ENCODE results near the gene AASDH. TPM values are rescaled to one million over a fixed set of nuclear protein-coding genes. Genes with fewer than 3 reads are reported as not detected.

Gene AASDH

GRCh38 chr4:56288663-56289062 lies 98.6 kb downstream of the AASDH start:
- no peak for DNase-seq
- no peaks in the 10 kb centered on the region for H3K79me1 ChIP-seq (ENCODE audit: low read length)
- no peak overlapping the region for H3K18ac ChIP-seq (ENCODE audit: low read length)
- no peak overlapping the region for H2BK5ac ChIP-seq (ENCODE audit: low read length)
- no peak overlapping the region for H3K56ac ChIP-seq (ENCODE audit: low read length)
- H4K8ac ChIP-seq (ENCODE audit: low read depth, low read length): no peak overlapping the region
- no peaks in the 10 kb centered on the region for H3K36me3 ChIP-seq (ENCODE audit: control insufficient read depth, insufficient read depth, low read length)
- no peak overlapping the region for H2AK5ac ChIP-seq (ENCODE audit: low read length)
- no peak overlapping the region for H3K4ac ChIP-seq (ENCODE audit: low read depth, low read length)
- no peaks in the 10 kb centered on the region for H3K27me3 ChIP-seq (ENCODE audit: insufficient read depth, low read length, poor library complexity)
- no peak overlapping the region for H3K4me2 ChIP-seq (ENCODE audit: low read length)
- no peak overlapping the region for H2BK15ac ChIP-seq (replicated peaks; ENCODE audit: low read depth)
- no peak overlapping the region for H3K9ac ChIP-seq (ENCODE audit: low read length)
- H4K5ac ChIP-seq (ENCODE audit: low read length): no peak overlapping the region
- WGBS (ENCODE audit: extremely low coverage, insufficient coverage, low lambda C conversion rate): no CpG with 5 or more reads among the region's 3 CpGs
- H3K27ac ChIP-seq (ENCODE audit: low read depth, low read length): no peak overlapping the region
- no peak overlapping the region for H3K23ac ChIP-seq (ENCODE audit: low read length)
- H3K4me1 ChIP-seq (ENCODE audit: control insufficient read depth, low read depth, low read length): peaks cover 2% of the 10 kb centered on the region
- no peak overlapping the region for H3K4me3 ChIP-seq (ENCODE audit: low read length)
- H3K79me2 ChIP-seq (ENCODE audit: control insufficient read depth, insufficient read depth, low read length): no peaks in the 10 kb centered on the region
- H2BK120ac ChIP-seq (ENCODE audit: low read depth, low read length): no peak overlapping the region

Small RNA genes lying within 50 kb of the gene (small RNA-seq; reads per million reads assigned to genes)
- gene RNU6-197P (ENCODE audit: insufficient read depth): not detected
